ENCODE measurements around the gene PORCN.
A peak's percentile ranks its signal among the peaks of the same experiment; 100 is the strongest.

Gene PORCN

DNA sequence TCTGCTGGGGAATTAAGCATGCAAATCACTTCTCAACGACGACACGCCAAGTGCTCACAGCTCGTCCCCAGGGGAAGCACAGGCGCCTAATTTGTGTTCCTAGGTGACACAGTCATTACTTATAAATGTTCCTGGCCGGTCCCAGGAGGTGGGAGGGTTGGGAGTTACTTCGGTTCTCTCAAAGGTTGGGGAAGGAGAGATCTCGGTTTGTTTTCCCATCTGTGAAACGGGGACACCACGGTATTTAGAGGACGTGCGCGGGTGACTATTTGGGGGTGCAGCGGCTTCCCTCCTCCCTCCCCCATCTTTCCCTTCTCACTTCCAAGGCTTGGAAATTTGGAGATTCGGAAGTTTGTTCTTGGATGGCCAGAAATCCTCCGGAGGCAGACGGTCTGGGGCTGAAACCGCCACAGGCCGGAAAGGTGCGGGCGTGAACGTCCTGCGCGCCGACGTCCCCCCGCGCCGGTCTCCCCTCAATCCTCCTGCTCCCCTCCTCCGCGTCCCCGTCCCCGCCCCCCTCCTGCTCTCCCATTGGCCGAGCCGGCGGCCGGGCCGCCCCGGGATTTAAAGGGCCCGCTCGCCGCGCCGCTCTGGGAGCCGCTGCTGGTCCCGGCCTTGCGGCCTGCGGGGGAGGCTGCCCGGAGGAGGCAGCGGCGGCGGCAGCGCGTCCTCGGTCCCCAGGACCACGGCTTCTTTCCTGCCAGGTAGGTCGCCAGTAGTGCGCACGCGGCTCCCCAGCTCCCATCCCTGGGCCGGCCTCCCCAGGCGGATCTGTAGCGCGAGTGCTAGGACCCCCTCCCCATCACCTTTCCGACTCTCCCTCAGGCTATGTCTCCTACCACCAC lies at the start of gene PORCN:
TSS of gene PORCN (plus strand) at position 593 of the 845 bp plus-strand sequence. CDS start 829 bp downstream, outside the sequence.
- peak; percentile 90 for DNase-seq (ENCODE audit: low spot score)

DNA sequence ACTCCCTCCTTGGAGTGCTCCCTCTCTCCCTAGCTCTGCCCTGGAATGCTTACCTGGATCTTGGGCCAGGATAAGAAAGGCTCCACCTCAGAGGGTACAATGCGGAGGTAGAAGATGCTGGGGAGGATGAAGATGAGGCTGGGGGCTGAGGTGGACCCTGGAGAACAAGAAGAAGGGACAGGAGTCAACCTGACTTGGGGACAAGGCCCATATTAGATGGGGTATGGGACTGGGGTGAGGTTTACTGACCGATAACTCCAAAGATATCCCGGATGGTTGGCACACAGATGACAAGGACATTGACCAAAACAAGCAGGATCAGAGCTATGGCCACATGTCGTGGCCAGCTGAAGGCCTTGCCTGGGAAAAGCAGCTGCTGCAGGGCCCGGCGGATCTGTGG lies 49.3 kb upstream of the PORCN start:
- no peak for DNase-seq (ENCODE audit: low spot score)

DNA sequence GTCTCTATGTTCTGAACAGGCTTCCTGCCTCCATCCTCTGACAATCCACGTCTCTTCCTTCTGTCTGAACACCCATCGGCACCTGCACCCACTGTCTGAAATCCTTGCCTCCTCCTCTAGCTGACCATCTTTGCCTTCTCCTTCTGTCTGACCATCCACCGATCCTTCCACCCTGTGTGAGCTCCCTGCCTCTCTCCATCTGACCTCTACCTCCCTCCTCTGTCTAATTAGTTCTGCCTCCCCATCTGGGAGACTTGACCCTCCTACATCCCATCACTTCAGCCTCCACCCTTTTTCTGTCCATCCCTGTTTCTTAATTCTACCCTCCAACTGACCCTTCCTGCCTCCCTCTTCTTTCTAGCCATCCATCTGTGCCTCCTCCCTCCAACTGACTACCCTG lies 48.8 kb upstream of the PORCN start:
- no peak for DNase-seq (ENCODE audit: low spot score)

DNA sequence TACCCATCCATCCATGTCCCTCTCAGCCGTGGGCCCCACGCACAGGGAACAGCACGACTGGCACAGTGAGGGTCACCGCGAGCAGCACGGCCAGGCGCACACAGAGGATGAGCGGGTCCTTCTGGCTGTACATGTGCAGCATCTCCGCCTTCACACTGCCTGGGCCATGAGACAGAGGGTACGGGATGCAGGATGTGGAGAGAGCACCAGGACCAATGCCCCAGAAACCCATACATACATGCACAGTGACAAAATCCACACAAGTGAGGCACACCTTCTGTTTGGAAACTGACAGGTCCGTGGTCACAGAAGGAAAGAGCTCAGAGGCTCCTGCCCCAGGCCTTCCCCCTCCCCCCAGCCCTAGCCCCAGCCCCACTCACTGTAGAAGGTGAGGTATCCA lies 48.2 kb upstream of the PORCN start:
- DNase-seq (ENCODE audit: low spot score): no peak

DNA sequence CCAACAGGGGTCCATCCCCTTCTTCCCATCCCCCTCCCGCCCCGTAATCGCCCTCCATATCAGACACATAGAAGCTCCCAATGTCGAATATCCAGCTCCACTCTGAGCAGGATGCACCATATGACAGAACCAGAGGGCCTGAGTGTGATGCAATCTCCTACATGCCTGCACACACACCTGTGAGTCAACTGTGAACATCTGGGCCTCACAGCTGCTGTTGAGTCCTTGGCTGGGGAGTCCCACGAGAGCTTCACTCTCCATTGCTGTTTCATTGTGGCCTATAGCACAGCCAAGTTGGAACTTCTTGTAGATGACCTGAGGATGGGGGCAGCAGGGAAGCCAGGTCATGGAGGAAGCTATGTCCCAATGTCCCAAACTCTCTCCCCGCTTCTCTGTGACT lies 47.0 kb upstream of the PORCN start:
- no peak for DNase-seq (ENCODE audit: low spot score)

DNA sequence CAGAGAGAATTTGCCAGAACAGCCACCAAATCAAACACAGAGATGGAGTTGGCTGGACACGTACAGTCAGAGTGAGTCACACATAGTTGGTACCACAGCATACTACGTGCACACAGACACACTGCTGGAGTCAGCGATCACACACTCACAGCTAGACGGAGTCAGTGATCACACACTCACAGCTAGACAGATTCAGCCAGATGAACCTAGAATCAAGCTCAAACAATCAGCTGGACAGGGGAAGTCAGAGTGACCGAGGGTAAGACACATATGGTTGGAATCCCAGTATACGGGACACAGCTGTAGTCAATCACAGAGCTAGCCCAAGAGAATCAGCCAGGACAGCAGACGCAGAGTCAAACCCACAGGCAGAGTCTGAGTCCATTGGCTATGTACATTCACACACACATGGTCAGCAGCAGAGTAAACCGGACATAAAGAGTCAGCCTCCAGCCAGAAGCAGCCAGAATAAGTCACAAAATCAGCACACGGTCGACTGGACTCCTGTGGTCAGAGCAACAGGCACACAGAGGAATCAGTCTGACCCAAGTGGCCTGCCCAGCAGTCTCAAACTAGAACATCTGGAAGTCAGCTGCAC lies 43.4 kb upstream of the PORCN start:
- no peak for DNase-seq (ENCODE audit: low spot score)

DNA sequence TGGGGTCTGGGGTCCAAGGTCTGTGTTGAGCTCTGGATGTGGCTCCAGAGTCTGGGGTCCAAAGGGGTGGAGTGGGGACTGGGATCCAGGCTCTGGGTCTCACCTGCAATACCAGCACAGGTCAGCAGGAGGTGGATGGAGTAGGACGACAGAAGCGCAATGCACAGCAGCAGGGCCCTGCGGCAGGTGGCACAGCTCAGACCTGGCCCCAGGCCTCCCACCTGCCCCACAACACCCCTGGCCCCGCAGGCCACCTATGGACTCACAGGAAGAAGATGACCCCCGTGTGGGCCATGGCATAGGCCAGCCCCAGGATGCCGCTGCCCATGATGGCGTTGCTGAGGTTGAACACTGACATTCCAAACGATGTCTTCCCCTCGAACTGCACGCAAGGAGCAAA lies 42.1 kb upstream of the PORCN start:
- DNase-seq (ENCODE audit: low spot score): peak; percentile 64

DNA sequence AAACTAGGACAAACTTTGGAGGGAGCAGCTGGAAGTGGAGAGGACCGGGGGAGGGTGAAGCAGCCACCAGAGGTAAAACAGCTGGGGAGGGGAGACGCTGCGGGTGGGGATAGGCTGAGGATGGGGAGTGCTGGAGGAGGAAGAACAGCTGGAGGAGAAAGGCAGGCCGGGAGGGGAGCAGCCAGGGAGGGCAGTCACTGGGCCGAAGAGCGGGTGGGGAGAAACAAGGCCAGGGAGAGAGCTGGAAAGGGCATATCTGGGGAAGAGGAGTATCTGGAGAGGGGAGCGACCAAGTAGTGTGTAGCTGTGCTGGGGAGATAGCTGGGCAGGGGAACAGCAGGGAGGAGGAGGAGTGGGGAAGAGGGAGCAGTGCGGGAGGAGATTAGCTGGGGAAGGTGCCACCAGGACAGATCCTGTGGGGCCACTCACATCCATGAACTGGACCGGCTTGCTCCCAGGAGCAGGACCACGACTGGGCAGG lies 41.5 kb upstream of the PORCN start:
- peak; percentile 19 for DNase-seq (ENCODE audit: low spot score)

DNA sequence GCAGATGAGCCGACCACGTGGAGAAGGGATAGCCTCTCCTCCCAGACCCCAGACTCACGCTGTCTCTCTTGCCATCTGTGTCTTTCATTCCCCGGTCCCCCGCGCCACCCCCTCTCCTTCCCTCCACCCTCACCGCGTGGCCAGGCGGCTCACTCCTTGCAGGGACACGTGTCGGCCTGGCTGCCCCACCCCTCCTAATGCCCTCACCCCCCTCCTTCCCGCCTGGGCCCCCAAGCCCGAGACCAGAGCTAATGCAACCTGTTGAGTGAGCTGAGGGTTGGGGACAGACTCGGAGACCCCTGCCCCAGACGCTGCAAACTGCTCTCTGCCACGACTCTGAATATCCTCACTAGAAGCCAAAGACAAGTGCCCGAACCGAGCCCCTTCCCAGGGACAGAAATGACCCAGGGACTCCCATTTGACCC lies 40.5 kb upstream of the PORCN start:
- DNase-seq (ENCODE audit: low spot score): no peak

DNA sequence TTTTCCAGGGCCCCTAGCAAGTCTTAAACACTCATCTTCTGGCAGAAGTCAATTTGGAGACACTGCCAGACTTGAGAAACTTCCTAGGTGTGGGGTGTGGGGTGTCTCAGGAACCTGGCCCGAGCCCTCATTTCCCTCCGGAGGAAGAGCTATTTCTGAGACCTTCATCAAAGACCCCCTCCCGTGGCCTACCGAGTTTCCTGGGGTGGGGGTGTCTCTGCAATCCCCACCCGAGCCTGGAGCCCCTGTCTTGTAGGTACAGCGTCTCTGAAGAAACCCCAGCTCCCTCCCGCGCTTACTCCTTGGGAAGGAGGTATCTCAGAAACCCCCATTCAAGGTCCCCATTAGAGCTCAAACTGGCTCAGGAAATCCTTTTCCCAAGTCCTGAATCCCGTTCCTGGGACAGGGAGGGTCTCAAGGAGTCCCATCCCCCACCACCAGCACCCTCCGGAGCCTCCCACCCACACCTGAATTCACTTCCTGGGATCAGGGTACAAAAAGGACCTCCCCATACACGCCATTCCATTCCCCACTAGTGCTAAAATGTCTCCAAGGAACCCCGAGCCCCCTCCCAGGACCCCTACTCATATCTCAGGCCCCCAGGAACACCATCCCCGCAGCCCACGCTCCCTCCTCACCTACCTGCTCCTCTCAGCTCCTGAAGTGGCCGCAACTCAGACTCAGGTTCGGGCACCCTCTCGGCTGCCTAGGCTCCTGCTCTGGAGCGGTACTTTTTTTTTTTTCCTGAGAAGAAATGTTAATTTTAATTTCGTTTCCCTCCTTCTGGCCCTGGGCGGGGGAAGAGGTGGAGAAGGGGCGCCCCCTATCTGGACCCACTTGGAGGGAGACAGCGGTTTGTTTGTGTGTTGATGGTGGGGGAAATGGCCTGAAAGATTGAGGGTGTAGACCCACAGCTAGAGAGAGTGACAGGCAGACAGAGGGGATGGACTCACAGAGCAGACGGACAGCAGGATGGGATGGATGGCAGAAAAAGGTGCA lies 39.8 kb upstream of the PORCN start:
- no peak for DNase-seq (ENCODE audit: low spot score)

DNA sequence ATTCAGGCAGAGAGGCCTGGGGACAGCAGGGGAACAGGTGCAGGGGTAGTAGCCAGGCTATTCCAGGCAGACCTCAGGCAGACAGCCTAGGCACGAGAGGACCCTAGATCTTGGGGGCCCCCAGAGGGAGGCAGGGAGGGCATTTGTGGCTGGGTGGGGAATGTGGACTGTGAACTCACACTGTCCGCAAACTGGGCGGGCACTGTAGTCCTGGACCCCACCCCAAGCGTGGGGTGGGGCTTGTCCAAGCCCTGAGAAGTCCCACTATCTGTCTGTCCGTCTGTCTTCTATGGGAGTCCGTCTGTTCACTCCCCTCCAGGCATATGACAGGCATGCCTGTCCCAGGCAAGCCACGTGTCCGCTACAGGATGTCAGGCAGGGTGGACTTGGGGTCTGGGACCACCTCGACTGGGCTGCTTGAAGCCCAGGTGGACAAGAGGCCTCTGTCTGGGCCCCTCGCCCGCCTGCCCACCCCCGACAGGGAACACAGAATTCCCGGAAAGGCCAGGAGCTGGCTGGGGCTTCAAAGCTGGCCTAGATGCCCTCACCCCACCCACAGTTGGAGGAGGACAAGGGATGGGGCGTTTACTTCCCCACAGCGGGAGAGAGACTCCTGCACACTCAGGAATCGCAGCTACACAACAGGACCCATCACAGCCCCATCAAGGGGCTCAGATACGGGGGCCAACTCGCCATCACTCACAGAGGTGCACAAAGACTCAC lies 38.5 kb upstream of the PORCN start, which contains the start of gene SLC38A5:
TSS of gene SLC38A5 (minus strand) at position 151 of the 723 bp plus-strand sequence. CDS start 2,336 bp downstream, outside the sequence.
- no peak for DNase-seq (ENCODE audit: low spot score)

DNA sequence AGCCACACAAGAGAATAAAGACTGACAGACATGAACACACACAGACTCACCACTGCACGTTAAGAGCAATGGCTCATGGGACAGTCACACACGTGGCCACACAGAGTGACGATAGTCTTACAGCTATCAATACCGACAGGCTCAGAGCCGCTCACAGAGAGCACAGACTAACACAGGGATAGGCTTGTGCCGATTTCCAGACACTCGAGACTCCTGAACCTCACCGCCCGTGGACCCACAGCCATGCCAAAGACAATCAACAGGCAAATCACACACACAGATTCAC lies 38.0 kb upstream of the PORCN start:
- DNase-seq (ENCODE audit: low spot score): no peak

DNA sequence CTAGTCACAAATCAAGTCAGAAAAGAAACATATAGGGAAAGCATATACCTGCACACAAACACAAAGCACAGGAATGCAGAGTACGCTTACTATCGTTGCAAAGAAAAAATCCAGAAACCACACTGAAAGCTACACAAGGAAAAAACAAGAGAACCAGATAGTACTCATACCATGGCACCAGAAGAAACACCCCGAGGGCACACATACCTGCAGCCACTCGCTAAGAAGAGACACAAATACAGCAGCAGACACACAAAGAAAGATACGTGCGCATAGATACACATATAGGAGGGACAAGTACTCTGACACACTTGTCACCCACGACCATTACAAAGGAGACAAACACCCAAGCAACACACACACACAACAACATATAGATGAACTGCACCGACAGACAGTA lies 37.3 kb upstream of the PORCN start:
- no peak for DNase-seq (ENCODE audit: low spot score)

DNA sequence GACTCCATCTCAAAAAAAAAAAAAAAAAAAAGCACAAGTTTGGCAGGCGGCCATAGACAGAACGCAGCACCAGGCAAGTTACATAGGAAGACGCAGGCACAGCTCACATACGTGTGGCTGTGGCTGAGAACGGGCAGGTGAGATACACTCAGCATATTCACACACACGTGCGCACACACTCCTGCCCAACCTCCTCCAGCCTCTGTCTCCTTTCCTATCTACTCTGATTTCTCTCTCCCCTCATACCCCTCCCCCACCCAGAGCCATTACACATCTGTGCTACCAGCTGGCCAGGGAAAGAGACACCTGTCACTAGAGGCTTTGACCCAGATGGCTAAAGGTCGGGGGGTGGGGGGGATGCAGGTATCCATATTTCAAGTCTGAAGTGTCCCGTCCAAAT lies 36.6 kb upstream of the PORCN start:
- no peak for DNase-seq (ENCODE audit: low spot score)

DNA sequence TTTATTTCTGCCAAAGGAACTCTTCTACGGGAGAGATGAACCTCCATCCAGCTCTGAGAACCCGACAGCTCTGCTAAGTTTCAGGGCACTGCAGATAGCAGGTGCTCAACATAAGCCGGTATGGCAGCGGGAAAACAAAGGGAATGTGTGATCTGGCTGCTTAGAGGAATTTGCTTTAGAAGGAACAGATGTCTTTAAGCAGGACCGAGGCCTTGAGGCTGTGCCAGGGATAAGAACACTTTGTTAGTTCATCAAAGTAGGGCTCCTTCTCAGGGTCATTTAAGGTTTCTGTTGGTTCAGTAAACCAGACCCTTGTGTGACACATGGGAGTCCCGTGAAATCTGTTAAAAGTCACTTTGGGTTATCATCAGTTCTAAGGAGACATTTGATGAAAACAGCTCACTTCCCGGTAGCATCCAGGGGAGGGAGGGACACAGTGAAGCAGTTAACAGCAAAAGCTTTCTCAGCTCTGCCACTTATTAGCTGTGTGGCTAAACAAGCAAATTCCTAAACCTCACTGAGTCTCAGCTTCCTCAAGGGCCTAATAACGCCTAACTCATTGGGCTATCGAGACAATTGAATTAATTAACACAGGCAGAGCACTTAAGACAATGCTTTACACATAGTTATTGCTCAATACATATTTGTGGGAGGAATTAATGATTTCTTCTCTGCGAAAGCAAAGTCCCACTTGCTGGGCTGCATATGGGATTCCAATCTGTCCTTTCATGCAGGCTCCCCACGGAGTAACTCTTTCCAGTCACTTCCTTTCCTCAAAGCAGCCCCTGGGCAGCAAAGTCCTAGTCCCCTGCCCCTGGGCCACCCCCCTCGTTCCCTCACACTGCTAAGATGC lies 35.7 kb upstream of the PORCN start:
- no peak for DNase-seq (ENCODE audit: low spot score)

DNA sequence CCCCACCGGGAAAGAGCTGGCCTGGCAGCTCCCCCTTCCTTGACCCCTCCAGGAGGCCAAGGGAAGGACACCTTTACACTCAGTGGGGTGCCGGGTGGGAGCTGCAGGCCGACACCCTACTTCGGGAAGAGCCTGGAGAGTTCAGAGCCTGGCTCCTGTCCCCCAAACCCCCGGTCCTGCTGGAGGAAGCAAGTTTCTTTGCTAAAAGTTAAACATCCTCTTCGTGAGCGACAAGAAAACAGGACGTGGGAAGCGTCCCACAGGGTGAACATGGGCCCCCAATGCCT lies 35.1 kb upstream of the PORCN start:
- DNase-seq (ENCODE audit: low spot score): no peak

DNA sequence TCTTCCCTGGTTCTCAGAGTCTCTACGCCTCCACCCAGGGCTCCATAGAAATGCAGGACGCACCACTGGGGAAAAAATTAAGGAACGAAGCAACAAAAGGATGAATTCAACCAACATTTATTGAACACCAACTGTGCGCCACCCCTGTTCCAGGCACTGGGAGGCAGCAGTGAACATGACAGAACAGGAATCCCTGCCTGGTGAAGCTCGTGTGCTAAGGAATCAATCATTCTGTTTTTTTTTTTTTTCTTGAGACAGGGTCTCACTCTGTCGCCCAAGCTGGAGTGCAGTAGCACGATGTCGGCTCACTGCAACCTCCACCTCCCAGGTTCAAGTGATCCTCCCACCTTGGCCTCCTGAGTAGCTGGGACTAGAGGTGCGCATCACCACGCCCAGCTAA lies 34.7 kb upstream of the PORCN start:
- DNase-seq (ENCODE audit: low spot score): no peak

DNA sequence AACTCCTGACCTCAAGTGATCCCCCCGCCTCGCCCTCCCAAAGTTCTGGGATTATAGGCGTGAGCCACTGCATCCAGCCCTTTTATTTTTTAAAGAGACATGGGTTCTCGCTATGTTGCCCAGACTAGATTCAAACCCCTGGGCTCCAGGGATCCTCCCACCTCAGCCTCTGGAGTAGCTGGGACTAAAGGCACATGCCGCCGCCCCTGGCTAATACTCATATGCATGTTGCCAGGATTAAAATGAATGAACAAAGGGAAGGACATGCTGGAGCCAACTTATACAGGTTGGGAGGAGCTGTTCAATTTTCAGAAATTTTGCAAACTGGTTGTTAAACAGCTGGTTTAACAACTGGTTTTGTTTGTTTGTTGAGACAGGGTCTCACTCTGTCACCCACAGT lies 34.2 kb upstream of the PORCN start:
- no peak for DNase-seq (ENCODE audit: low spot score)

DNA sequence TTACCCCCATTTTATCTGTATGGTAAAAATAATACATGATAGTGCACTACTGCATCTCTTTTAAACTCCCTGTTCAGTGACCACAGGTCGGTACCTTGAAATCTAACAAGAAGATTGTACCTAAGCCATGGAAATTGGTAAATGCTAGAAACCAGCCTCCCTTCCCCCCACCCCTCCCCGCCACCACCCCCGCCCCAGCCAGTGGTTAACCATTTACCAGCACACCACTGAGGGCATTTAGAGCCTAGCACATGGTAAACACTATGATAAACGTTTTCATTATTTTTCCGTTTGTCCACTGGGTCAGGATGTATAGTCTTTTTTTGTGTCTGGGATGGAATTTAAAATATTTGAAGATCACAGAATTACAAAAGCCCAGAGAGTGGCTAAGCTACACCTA lies 33.5 kb upstream of the PORCN start:
- no peak for DNase-seq (ENCODE audit: low spot score)

DNA sequence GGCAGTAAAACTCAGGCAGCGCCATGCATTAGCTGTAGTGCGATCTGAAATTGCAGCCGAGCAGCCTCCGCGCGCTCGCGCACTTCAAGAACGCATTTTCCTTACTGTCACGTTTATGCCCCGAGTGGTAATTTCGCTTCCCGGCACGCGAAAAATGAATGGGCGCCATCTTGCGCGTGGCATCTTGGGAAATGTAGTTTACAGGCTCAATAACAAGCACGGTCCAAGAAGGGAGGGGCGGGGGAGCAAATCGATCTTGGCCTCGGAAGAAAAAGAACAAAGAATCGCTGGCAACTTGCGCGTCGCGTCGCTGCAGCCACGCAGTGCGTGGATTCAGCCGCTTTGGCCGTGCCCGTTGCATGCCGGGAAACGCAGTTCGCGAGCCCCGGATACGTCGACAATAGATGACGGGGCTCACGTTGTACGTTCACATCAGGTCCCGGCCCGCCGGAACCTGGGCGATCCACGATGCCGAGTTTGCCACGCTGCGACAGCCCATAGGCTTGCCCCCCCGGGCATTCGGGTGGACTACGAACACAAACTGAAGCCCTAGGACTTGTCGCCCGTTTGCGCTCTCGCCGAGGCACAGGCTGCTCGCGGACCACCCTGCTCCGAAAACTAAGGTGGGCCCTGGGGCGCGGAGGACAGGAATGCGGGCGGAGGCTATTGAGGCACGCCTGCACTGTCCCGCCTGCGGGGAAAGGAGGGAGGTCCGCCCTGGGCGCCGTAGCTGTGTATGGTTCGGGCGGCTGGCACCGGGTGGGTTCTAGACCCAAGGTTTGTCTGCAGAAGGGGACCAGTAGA lies 32.8 kb upstream of the PORCN start, which contains the start of gene FTSJ1:
TSS of gene FTSJ1 (plus strand) at position 426 of the 804 bp plus-strand sequence. CDS start 1,849 bp downstream, outside the sequence.
- DNase-seq (ENCODE audit: low spot score): peak; percentile 86
